ENCODE data around the gene HCLS1.

HCLS1 gene

DNA sequence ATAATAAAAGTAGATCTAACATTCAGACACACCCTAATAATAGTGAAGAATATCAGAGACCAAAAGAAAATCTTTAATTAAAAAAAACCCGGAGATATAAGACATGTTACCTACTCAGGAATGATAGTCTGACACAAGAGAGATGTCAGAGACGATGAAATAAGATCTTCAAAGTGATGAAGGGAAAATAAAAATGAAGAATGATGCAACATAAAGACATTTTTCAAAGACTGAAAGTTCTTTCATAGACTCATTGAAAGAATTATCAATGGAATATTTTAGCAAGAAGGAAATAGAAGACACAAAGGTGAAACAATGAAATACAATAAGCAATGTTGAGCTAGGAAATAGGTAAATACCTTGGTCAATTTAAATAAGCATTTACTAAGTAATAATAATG lies 19.6 kb downstream of the HCLS1 start:
- TF ChIP-seq CTCF (IDR thresholded peaks at IDR 0.05; ENCODE audit: low read depth, low read length), result no peak
- no peaks in the 10 kb centered on the region for H3K9me3 ChIP-seq (ENCODE audit: severe bottlenecking)
- H3K27ac ChIP-seq, result no peak overlapping the region
- DNase-seq, result no peak
- H3K36me3 ChIP-seq, result no peaks in the 10 kb centered on the region
- no peak overlapping the region for H3K4me3 ChIP-seq (ENCODE audit: low read depth, low read length)
- H3K27me3 ChIP-seq (ENCODE audit: insufficient read depth, low read depth, severe bottlenecking), result no peaks in the 10 kb centered on the region

GRCh38 chr3:121637922-121638321 lies 22.8 kb downstream of the HCLS1 start:
- no peak for TF ChIP-seq CTCF (IDR thresholded peaks at IDR 0.05; ENCODE audit: low read depth, low read length)
- H3K27ac ChIP-seq, result no peak overlapping the region
- DNase-seq, result no peak
- no peak overlapping the region for H3K4me3 ChIP-seq (ENCODE audit: low read depth, low read length)
- no peaks in the 10 kb centered on the region for H3K36me3 ChIP-seq
- no peaks in the 10 kb centered on the region for H3K27me3 ChIP-seq (ENCODE audit: insufficient read depth, low read depth, severe bottlenecking)
- H3K9me3 ChIP-seq (ENCODE audit: severe bottlenecking), result no peaks in the 10 kb centered on the region

DNA sequence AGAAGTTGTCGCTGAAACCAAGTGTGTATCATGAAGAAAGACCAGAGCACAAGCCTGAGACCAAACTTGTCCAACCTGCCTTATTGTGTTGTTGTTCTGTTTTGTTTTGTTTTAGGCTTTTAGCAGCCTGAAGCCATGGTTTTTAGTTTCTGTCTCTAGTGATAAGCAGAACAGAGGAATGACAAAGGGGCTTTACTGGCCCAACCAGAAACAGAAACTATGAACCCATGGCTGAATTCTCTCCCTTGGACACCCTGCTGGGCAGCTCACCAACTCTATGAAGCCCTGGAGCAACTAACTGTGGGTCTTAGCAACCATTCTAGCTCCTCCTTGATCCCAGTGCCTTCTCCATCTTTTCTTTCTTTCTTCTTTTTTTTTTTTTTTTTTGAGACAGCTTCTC lies 30.3 kb downstream of the HCLS1 start:
- Histone ChIP-seq H3K27me3 (ENCODE audit: insufficient read depth, low read depth, severe bottlenecking) (no peaks in the 10 kb centered on the region), H3K36me3 (no peaks in the 10 kb centered on the region), H3K9me3 (ENCODE audit: severe bottlenecking) (no peaks in the 10 kb centered on the region), H3K27ac (no peak overlapping the region), H3K4me3 (ENCODE audit: low read depth, low read length) (no peak overlapping the region)
- no peak for TF ChIP-seq CTCF (IDR thresholded peaks at IDR 0.05; ENCODE audit: low read depth, low read length)
- DNase-seq, result no peak

DNA sequence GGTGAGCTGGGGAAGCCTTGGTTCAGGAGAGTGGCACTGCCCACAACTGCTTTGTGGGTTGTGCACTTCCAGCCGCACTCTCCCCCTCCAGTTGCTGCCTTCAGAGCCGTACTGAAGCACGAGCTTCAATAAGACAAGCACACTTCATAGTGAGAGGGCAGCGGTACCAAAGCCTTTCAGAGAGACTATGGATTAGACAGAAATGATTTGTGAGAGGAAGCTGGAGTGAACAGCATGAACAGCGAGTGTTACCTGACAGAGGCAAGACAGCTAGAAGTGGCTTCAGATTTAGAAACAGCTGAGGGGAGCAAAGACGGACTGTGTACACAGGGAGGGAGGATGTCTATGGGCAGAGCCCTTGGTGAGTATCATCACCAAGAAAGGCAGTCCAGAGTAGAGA lies 31.1 kb downstream of the HCLS1 start:
- no peak overlapping the region for H3K4me3 ChIP-seq (ENCODE audit: low read depth, low read length)
- H3K27me3 ChIP-seq (ENCODE audit: insufficient read depth, low read depth, severe bottlenecking), result no peaks in the 10 kb centered on the region
- no peaks in the 10 kb centered on the region for H3K36me3 ChIP-seq
- no peaks in the 10 kb centered on the region for H3K9me3 ChIP-seq (ENCODE audit: severe bottlenecking)
- TF ChIP-seq CTCF (IDR thresholded peaks at IDR 0.05; ENCODE audit: low read depth, low read length), result no peak
- no peak overlapping the region for H3K27ac ChIP-seq
- DNase-seq, result no peak

GRCh38 chr3:121627622-121628021 lies 33.1 kb downstream of the HCLS1 start:
- no peaks in the 10 kb centered on the region for H3K36me3 ChIP-seq
- H3K4me3 ChIP-seq (ENCODE audit: low read depth, low read length), result no peak overlapping the region
- no peak for TF ChIP-seq CTCF (IDR thresholded peaks at IDR 0.05; ENCODE audit: low read depth, low read length)
- no peaks in the 10 kb centered on the region for H3K27me3 ChIP-seq (ENCODE audit: insufficient read depth, low read depth, severe bottlenecking)
- H3K27ac ChIP-seq, result no peak overlapping the region
- H3K9me3 ChIP-seq (ENCODE audit: severe bottlenecking), result no peaks in the 10 kb centered on the region
- no peak for DNase-seq

- Histone ChIP-seq H3K36me3 (no peaks in the 10 kb centered on the region), H3K4me3 (ENCODE audit: low read depth, low read length) (no peak overlapping the region), H3K9me3 (ENCODE audit: severe bottlenecking) (no peaks in the 10 kb centered on the region), H3K27me3 (ENCODE audit: insufficient read depth, low read depth, severe bottlenecking) (no peaks in the 10 kb centered on the region), H3K27ac (no peak overlapping the region)
- no peak for DNase-seq
- no peak for TF ChIP-seq CTCF (IDR thresholded peaks at IDR 0.05; ENCODE audit: low read depth, low read length)
Observed at GRCh38 chr3:121627211-121627610, 33.5 kb downstream of the HCLS1 start.
